ENCODE results near the gene NAT10.

The NAT10 gene

GRCh38 chr11:34150494-34151151 is 45.2 kb downstream of the NAT10 start:
- DNase-seq = peak; percentile 39

- no peak for DNase-seq
Measured at GRCh38 chr11:34151166-34151565, 45.7 kb downstream of the NAT10 start.

- no peak for DNase-seq
Measured at GRCh38 chr11:34151916-34152845, 46.8 kb downstream of the NAT10 start.

GRCh38 chr11:34154059-34154875 is 48.8 kb downstream of the NAT10 start:
- DNase-seq = no peak

GRCh38 chr11:34155057-34155756 is 49.8 kb downstream of the NAT10 start:
- DNase-seq = no peak

GRCh38 chr11:34155757-34156062 is 50.3 kb downstream of the NAT10 start:
- no peak for DNase-seq

- DNase-seq = no peak
Measured at GRCh38 chr11:34157163-34157562, 51.7 kb downstream of the NAT10 start.

GRCh38 chr11:34158661-34159060 is 53.2 kb downstream of the NAT10 start:
- DNase-seq = no peak

- DNase-seq = no peak
Measured at GRCh38 chr11:34160049-34160721, 54.8 kb downstream of the NAT10 start.

GRCh38 chr11:34160791-34161190 is 55.4 kb downstream of the NAT10 start:
- no peak for DNase-seq

GRCh38 chr11:34161361-34161760 is 55.9 kb downstream of the NAT10 start:
- DNase-seq = no peak

GRCh38 chr11:34161812-34162492 is 56.5 kb downstream of the NAT10 start:
- DNase-seq = peak; percentile 7

- DNase-seq = no peak
Measured at GRCh38 chr11:34162493-34162820, 57.0 kb downstream of the NAT10 start.

- no peak for DNase-seq
Measured at GRCh38 chr11:34162856-34163255, 57.4 kb downstream of the NAT10 start.

GRCh38 chr11:34165121-34165520 is 59.7 kb downstream of the NAT10 start:
- DNase-seq = no peak

GRCh38 chr11:34165786-34166555 is 60.5 kb downstream of the NAT10 start:
- DNase-seq = no peak

- no peak for DNase-seq
Measured at GRCh38 chr11:34166806-34167740, 61.6 kb downstream of the NAT10 start.

- no peak for DNase-seq
Measured at GRCh38 chr11:34167961-34168360, 62.5 kb downstream of the NAT10 start.

GRCh38 chr11:34168642-34169420 is 63.4 kb downstream of the NAT10 start:
- peak; percentile 10 for DNase-seq

All from fibroblast of skin of scalp (primary cell).